HepG2 (cell line): ENCODE results near the gene PEAR1. TPM values are rescaled to one million over a fixed set of nuclear protein-coding genes. Genes with fewer than 3 reads are reported as not detected.

ENCODE experiments used
- EZH2 ChIP-seq: conservative IDR thresholded peaks from 2 replicates; pipeline ENCODE4 v1.6.1; 2012; ENCODE audit warnings: mild to moderate bottlenecking, low read depth, low read length, moderate library complexity
- GATAD2A ChIP-seq: IDR thresholded peaks from 2 replicates; pipeline ENCODE4 v1.6.1; 2016
- HBP1 ChIP-seq: IDR thresholded peaks from 2 replicates; pipeline ENCODE4 v1.6.1; 2016; ENCODE audit warnings: low read depth, control low read depth
- HDAC2 ChIP-seq: sonication (generic); formaldehyde crosslinking; IDR thresholded peaks from 2 replicates; pipeline ENCODE4 v1.4.0; 2020; ENCODE audit warnings: missing genetic modification reagents
- HOXA3 ChIP-seq: sonication (generic); formaldehyde crosslinking; IDR thresholded peaks from 2 replicates; pipeline ENCODE4 v1.5.0; 2020; ENCODE audit warnings: missing genetic modification reagents
- MAX ChIP-seq: IDR thresholded peaks from 2 replicates; pipeline ENCODE4 v1.6.1; 2012; ENCODE audit warnings: inconsistent platforms
- MTF2 ChIP-seq: sonication (generic); formaldehyde crosslinking; IDR thresholded peaks from 2 replicates; pipeline ENCODE4 v1.5.0; 2020; ENCODE audit warnings: missing genetic modification reagents, borderline replicate concordance
- MXI1 ChIP-seq: IDR thresholded peaks from 3 replicates; pipeline ENCODE4 v1.6.1; 2012; ENCODE audit warnings: low read depth, low read length, inconsistent platforms, borderline replicate concordance
- SALL1 ChIP-seq: sonication (generic); formaldehyde crosslinking; IDR thresholded peaks from 2 replicates; pipeline ENCODE4 v1.8.0; 2022; ENCODE audit warnings: mild to moderate bottlenecking, missing genetic modification reagents
- SALL2 ChIP-seq: sonication (generic); formaldehyde crosslinking; IDR thresholded peaks from 2 replicates; pipeline ENCODE4 v1.8.1; 2023; ENCODE audit warnings: mild to moderate bottlenecking, missing genetic modification reagents, inconsistent platforms
- SAP130 ChIP-seq: IDR thresholded peaks from 2 replicates; pipeline ENCODE4 v1.6.1; 2016; ENCODE audit warnings: low read depth
- TEAD3 ChIP-seq: optimal IDR thresholded peaks from 2 replicates; pipeline ENCODE3; 2016; ENCODE audit warnings: borderline replicate concordance
- U2AF2 ChIP-seq: fragments of 200-400 bp; formaldehyde crosslinking; IDR thresholded peaks from 2 replicates; pipeline ENCODE4 v1.6.1; 2017; ENCODE audit warnings: low read depth, mild to moderate bottlenecking, low read length
- YY1 ChIP-seq: IDR thresholded peaks from 2 replicates; pipeline ENCODE4 v1.6.1; 2011; ENCODE audit warnings: low read length, low read depth, moderate library complexity, mild to moderate bottlenecking; ENCODE audit not compliant: insufficient read depth, insufficient replicate concordance
- ZBTB20 ChIP-seq: sonication (generic); formaldehyde crosslinking; IDR thresholded peaks from 2 replicates; pipeline ENCODE4 v1.8.1; 2023; ENCODE audit warnings: missing genetic modification reagents, low read depth, mild to moderate bottlenecking, borderline replicate concordance
- ZFP62 ChIP-seq: sonication (generic); formaldehyde crosslinking; IDR thresholded peaks from 2 replicates; pipeline ENCODE4 v1.4.0; 2020; ENCODE audit warnings: missing genetic modification reagents
- ZFP91 ChIP-seq: sonication (generic); formaldehyde crosslinking; IDR thresholded peaks from 2 replicates; pipeline ENCODE4 v1.9.0; 2022; ENCODE audit warnings: missing genetic modification reagents, mild to moderate bottlenecking, borderline replicate concordance
- ZNF687 ChIP-seq: sonication (generic); formaldehyde crosslinking; IDR thresholded peaks from 2 replicates; pipeline ENCODE4 v1.5.1; 2020; ENCODE audit warnings: mild to moderate bottlenecking, missing genetic modification reagents, moderate library complexity
- ZNF768 ChIP-seq: sonication (generic); formaldehyde crosslinking; IDR thresholded peaks from 2 replicates; pipeline ENCODE4 v1.4.0; 2020; ENCODE audit warnings: missing genetic modification reagents
- ZNF878 ChIP-seq: sonication (generic); formaldehyde crosslinking; IDR thresholded peaks from 2 replicates; pipeline ENCODE4 v1.8.1; 2023; ENCODE audit warnings: mild to moderate bottlenecking, missing genetic modification reagents, moderate library complexity
- polyA plus RNA-seq, 8 experiments: library from polyadenylated mRNA; depleted of rRNA in 3 of 8; stranded (reverse) in 7 of 8; unstranded in 1 of 8; fragments of >200 nt; fragmentation: Illumina TruSeq in 4 of 8; extraction: Trizol in 4 of 8; gene quantifications; 2 replicates each; pipeline versions ENCODE4 v1.2.1 to v1.2.3, GENCODE V29; 2011 to 2016; ENCODE audit warnings: low read depth in 4 of 8, missing spikeins in 1 of 8, mixed read lengths in 1 of 8; ENCODE audit not compliant: insufficient read depth in 1 of 8
- total RNA-seq, 5 experiments: library from RNA; depleted of rRNA; stranded (reverse); fragments of >200 nt; fragmentation: Illumina TruSeq; extraction: Trizol; gene quantifications; 2 replicates each; pipeline ENCODE4 v1.2.3, GENCODE V29; 2016; ENCODE audit warnings: low read depth in 1 of 5

PEAR1 gene
- total and polyA plus RNA-seq, 2 of the 13 experiments (the other 11 are each of a cell fraction or from before 2014, with no cell fraction given) = 0.27 to 0.41 TPM

- peak; percentile 59; the same call in 1 of the 2 replicates for TF ChIP-seq MTF2 (CRISPR knock-in tag)
- peak; percentile 82 for TF ChIP-seq TEAD3 (CRISPR knock-in tag)
- TF ChIP-seq HDAC2 = 0 out of 2 replicates have a peak, but pooled peaks have one; percentile 22
- TF ChIP-seq MAX = 0 out of 2 replicates have a peak, but pooled peaks have one; percentile 18
- TF ChIP-seq ZFP62 (CRISPR knock-in tag) = no peak
- peak; percentile 22 for TF ChIP-seq YY1
- TF ChIP-seq MXI1 = no peak
- peak; percentile 31; the same call in 1 of the 2 replicates for TF ChIP-seq SALL2 (CRISPR knock-in tag)
- TF ChIP-seq HBP1 (CRISPR knock-in tag) = 0 out of 2 replicates have a peak, but pooled peaks have one; percentile 45
- TF ChIP-seq SALL1 (CRISPR knock-in tag) = 0 out of 2 replicates have a peak, but pooled peaks have one; percentile 33
- peak; percentile 39; the same call in 1 of the 2 replicates for TF ChIP-seq GATAD2A (CRISPR knock-in tag)
- peak; percentile 23; the same call in 1 of the 2 replicates for TF ChIP-seq ZFP91 (CRISPR knock-in tag)
- TF ChIP-seq ZNF687 (CRISPR knock-in tag) = peak; percentile 52
- TF ChIP-seq EZH2 = 0 out of 2 replicates have a peak, but pooled peaks have one; percentile 84
- peak; percentile 50; the same call in 1 of the 2 replicates for TF ChIP-seq HOXA3 (CRISPR knock-in tag)
- peak; percentile 33; the same call in 1 of the 2 replicates for TF ChIP-seq SAP130 (CRISPR knock-in tag)
- 0 out of 2 replicates have a peak, but pooled peaks have one; percentile 41 for TF ChIP-seq ZBTB20 (CRISPR knock-in tag)
- no peak for TF ChIP-seq ZNF878
- 0 out of 2 replicates have a peak, but pooled peaks have one; percentile 53 for TF ChIP-seq U2AF2
- TF ChIP-seq ZNF768 (CRISPR knock-in tag) = no peak
These were observed 1.1 kb upstream of the PEAR1 start (continued) for GRCh38 chr1:156892190-156893047.
